Germinal center (tissue), 1 donor: ENCODE data around the gene PITPNB.
A peak's percentile ranks its signal among the peaks of the same experiment; 100 is the strongest.

Source experiments
- DNase-seq: peaks from one replicate; pipeline ENCODE4 v3.0.0; 2012; ENCODE audit warnings: mixed read lengths, low spot score

PITPNB gene

GRCh38 chr22:27919222-27919941 is at the start of gene PITPNB:
TSS of gene PITPNB (minus strand) at chr22:27919256. CDS start at chr22:27919191, 65 bp downstream.
- DNase-seq, result peak; percentile 100

GRCh38 chr22:27966168-27967064 is 47.4 kb upstream of the PITPNB start:
- no peak for DNase-seq

GRCh38 chr22:27962268-27963044 is 43.4 kb upstream of the PITPNB start:
- DNase-seq, result no peak

- no peak for DNase-seq
Observed at GRCh38 chr22:27961680-27962079, 42.6 kb upstream of the PITPNB start.

GRCh38 chr22:27961182-27961581 is 42.1 kb upstream of the PITPNB start:
- no peak for DNase-seq

- DNase-seq, result no peak
Observed at GRCh38 chr22:27959335-27960090, 40.5 kb upstream of the PITPNB start.

- DNase-seq, result no peak
Observed at GRCh38 chr22:27952779-27953178, 33.7 kb upstream of the PITPNB start.

- no peak for DNase-seq
Observed at GRCh38 chr22:27952091-27952490, 33.0 kb upstream of the PITPNB start.

- no peak for DNase-seq
Observed at GRCh38 chr22:27949421-27949820, 30.4 kb upstream of the PITPNB start.

- DNase-seq, result no peak
Observed at GRCh38 chr22:27948569-27948968, 29.5 kb upstream of the PITPNB start.

- DNase-seq, result no peak
Observed at GRCh38 chr22:27947448-27947847, 28.4 kb upstream of the PITPNB start.

GRCh38 chr22:27941143-27941542 is 22.1 kb upstream of the PITPNB start:
- no peak for DNase-seq

- DNase-seq, result no peak
Observed at GRCh38 chr22:27937453-27937852, 18.4 kb upstream of the PITPNB start.

- no peak for DNase-seq
Observed at GRCh38 chr22:27935897-27936296, 16.8 kb upstream of the PITPNB start.

- DNase-seq, result no peak
Observed at GRCh38 chr22:27934069-27934468, 15.0 kb upstream of the PITPNB start.

GRCh38 chr22:27933186-27933983 is 14.3 kb upstream of the PITPNB start:
- no peak for DNase-seq

- DNase-seq, result no peak
Observed at GRCh38 chr22:27930331-27931060, 11.4 kb upstream of the PITPNB start.

- no peak for DNase-seq
Observed at GRCh38 chr22:27927608-27928007, 8.6 kb upstream of the PITPNB start.

- no peak for DNase-seq
Observed at GRCh38 chr22:27925331-27925730, 6.3 kb upstream of the PITPNB start.
